ENCODE results near the gene CHST11.

GRCh38 chr12:104801005-104801404 lies 344.3 kb downstream of the CHST11 start:
- TF ChIP-seq RXRA (IDR thresholded peaks at IDR 0.05) (no peak), CTCF (IDR thresholded peaks at IDR 0.05; ENCODE audit: low read depth, low read length, missing input control) (no peak), ZBTB33 (IDR thresholded peaks at IDR 0.05) (no peak), HNF4G (IDR thresholded peaks at IDR 0.05) (no peak), MAX (IDR thresholded peaks at IDR 0.05) (no peak), JUND (IDR thresholded peaks at IDR 0.05) (no peak), YY1 (IDR thresholded peaks at IDR 0.05) (no peak), REST (IDR thresholded peaks at IDR 0.05) (no peak), ATF3 (IDR thresholded peaks at IDR 0.05) (no peak), RAD21 (IDR thresholded peaks at IDR 0.05) (no peak), TAF1 (conservative IDR thresholded peaks at IDR 0.05) (no peak), HNF4A (conservative IDR thresholded peaks at IDR 0.05) (no peak)

All from liver (tissue), 3 donors.